ENCODE measurements around the gene DHX16.

DNA sequence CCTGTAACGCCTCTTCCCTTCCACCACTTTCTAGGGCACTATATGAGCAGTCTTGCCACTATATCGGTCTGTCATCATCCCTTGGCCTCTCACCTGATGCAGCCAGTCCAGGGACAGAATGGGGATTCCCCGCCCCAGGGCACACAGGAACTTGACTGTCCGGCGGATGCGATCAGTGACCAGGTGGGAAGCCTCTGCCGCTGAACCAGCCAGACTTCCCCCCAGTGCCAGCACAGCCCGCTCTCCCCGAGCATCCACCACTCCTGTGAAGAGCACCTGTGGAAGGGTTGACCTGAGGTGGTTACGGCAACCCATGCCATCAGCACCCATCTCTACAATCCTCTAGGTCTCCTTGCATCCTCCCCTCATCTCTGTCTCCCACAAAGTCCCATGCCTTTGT lies 30.2 kb upstream of the DHX16 start:
- TF ChIP-seq CTCF (conservative IDR thresholded peaks at IDR 0.05; ENCODE audit: low read length) (no peak), EZH2phosphoT487 (IDR thresholded peaks at IDR 0.05; ENCODE audit: borderline replicate concordance, low read depth, low read length) (no peak)

All from OCI-LY7 (cell line).